ENCODE data around the gene CNTN4. TPM values are rescaled to one million over a fixed set of nuclear protein-coding genes. Genes with fewer than 3 reads are reported as not detected.

CNTN4 gene
- total RNA-seq, 3 donors from 2014 or later (not counting 1 experiment from before 2014, with no cell fraction given) = not detected

GRCh38 chr3:2793987-2794386 is 695.3 kb downstream of the CNTN4 start:
- intact Hi-C loops (cut with micrococcal nuclease) = no loop called here
- Histone ChIP-seq H3K9me3 (ENCODE audit: control insufficient read depth, insufficient read depth, low read length) (no peaks in the 10 kb centered on the region), H3K4me3 (ENCODE audit: low read length) (no peak overlapping the region), H3K4me1 (ENCODE audit: control insufficient read depth, insufficient read depth, low read length) (no peaks in the 10 kb centered on the region), H3K36me3 (ENCODE audit: control insufficient read depth, insufficient read depth, low read length) (no peaks in the 10 kb centered on the region), H3K27ac (ENCODE audit: low read length) (no peak overlapping the region), H3K27me3 (ENCODE audit: control insufficient read depth, insufficient read depth, low read length) (no peaks in the 10 kb centered on the region)
- ATAC-seq (no peak), DNase-seq (no peak)
- Mint-ChIP-seq H3K27ac (no peak overlapping the region), H3K4me1 (no peaks in the 10 kb centered on the region), H3K9me3 (peaks cover 0 to 4% of the 10 kb centered on the region in 2 donors), H3K36me3 (no peaks in the 10 kb centered on the region), H3K4me3 (no peak overlapping the region), H3K27me3 (ENCODE audit: low read depth in 2 of 2) (no peaks in the 10 kb centered on the region)
- 72% methylated on average over 1 of the region's 1 CpG for WGBS (ENCODE audit: insufficient coverage)
- TF ChIP-seq, protein P1, sequence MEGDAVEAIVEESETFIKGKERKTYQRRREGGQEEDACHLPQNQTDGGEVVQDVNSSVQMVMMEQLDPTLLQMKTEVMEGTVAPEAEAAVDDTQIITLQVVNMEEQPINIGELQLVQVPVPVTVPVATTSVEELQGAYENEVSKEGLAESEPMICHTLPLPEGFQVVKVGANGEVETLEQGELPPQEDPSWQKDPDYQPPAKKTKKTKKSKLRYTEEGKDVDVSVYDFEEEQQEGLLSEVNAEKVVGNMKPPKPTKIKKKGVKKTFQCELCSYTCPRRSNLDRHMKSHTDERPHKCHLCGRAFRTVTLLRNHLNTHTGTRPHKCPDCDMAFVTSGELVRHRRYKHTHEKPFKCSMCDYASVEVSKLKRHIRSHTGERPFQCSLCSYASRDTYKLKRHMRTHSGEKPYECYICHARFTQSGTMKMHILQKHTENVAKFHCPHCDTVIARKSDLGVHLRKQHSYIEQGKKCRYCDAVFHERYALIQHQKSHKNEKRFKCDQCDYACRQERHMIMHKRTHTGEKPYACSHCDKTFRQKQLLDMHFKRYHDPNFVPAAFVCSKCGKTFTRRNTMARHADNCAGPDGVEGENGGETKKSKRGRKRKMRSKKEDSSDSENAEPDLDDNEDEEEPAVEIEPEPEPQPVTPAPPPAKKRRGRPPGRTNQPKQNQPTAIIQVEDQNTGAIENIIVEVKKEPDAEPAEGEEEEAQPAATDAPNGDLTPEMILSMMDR (IDR thresholded peaks at IDR 0.05) = no peak

GRCh38 chr3:2802429-2802828 is 703.8 kb downstream of the CNTN4 start:
- intact Hi-C loops (cut with micrococcal nuclease) = no loop called here
- Mint-ChIP-seq H3K9me3 (peaks cover 0 to 4% of the 10 kb centered on the region in 2 donors), H3K27me3 (ENCODE audit: low read depth in 2 of 2) (peaks cover 0 to 4% of the 10 kb centered on the region in 2 donors), H3K4me3 (no peak overlapping the region), H3K27ac (no peak overlapping the region), H3K36me3 (no peaks in the 10 kb centered on the region), H3K4me1 (no peaks in the 10 kb centered on the region)
- Histone ChIP-seq H3K4me1 (ENCODE audit: control insufficient read depth, insufficient read depth, low read length) (no peaks in the 10 kb centered on the region), H3K27ac (ENCODE audit: low read length) (no peak overlapping the region), H3K27me3 (ENCODE audit: control insufficient read depth, insufficient read depth, low read length) (no peaks in the 10 kb centered on the region), H3K9me3 (ENCODE audit: control insufficient read depth, insufficient read depth, low read length) (no peaks in the 10 kb centered on the region), H3K4me3 (ENCODE audit: low read length) (no peak overlapping the region), H3K36me3 (ENCODE audit: control insufficient read depth, insufficient read depth, low read length) (no peaks in the 10 kb centered on the region)
- TF ChIP-seq, protein P1 (IDR thresholded peaks at IDR 0.05) = no peak
- DNase-seq (no peak), ATAC-seq (no peak)
- WGBS (ENCODE audit: insufficient coverage) = 73% methylated on average over 7 of the region's 7 CpGs

GRCh38 chr3:2807514-2807913 is 708.8 kb downstream of the CNTN4 start:
- DNase-seq (no peak), ATAC-seq (no peak)
- H3K27me3 Mint-ChIP-seq (ENCODE audit: low read depth in 2 of 2) = no peaks in the 10 kb centered on the region
- TF ChIP-seq, protein P1 (IDR thresholded peaks at IDR 0.05) = no peak
- no peak overlapping the region for H3K4me3 ChIP-seq (ENCODE audit: low read length)
- H3K9me3 Mint-ChIP-seq = no peaks in the 10 kb centered on the region
- no peaks in the 10 kb centered on the region for H3K4me1 ChIP-seq (ENCODE audit: control insufficient read depth, insufficient read depth, low read length)
- no peaks in the 10 kb centered on the region for H3K9me3 ChIP-seq (ENCODE audit: control insufficient read depth, insufficient read depth, low read length)
- no peak overlapping the region for H3K27ac ChIP-seq (ENCODE audit: low read length)
- no peaks in the 10 kb centered on the region for H3K27me3 ChIP-seq (ENCODE audit: control insufficient read depth, insufficient read depth, low read length)
- 67% methylated on average over 1 of the region's 1 CpG for WGBS (ENCODE audit: insufficient coverage)
- H3K4me1 Mint-ChIP-seq = no peaks in the 10 kb centered on the region
- H3K4me3 Mint-ChIP-seq = no peak overlapping the region
- H3K36me3 ChIP-seq (ENCODE audit: control insufficient read depth, insufficient read depth, low read length) = no peaks in the 10 kb centered on the region
- no peak overlapping the region for H3K27ac Mint-ChIP-seq
- no peaks in the 10 kb centered on the region for H3K36me3 Mint-ChIP-seq
- intact Hi-C loops (cut with micrococcal nuclease) = no loop called here

- H3K36me3 ChIP-seq (ENCODE audit: control insufficient read depth, insufficient read depth, low read length) = no peaks in the 10 kb centered on the region
- H3K27me3 ChIP-seq (ENCODE audit: control insufficient read depth, insufficient read depth, low read length) = no peaks in the 10 kb centered on the region
- no peaks in the 10 kb centered on the region for H3K4me1 ChIP-seq (ENCODE audit: control insufficient read depth, insufficient read depth, low read length)
- intact Hi-C loops (cut with micrococcal nuclease) = no loop called here
- ATAC-seq (no peak), DNase-seq (no peak)
- Mint-ChIP-seq H3K36me3 (no peaks in the 10 kb centered on the region), H3K9me3 (peaks cover 0 to under 1% of the 10 kb centered on the region in 2 donors), H3K27ac (no peak overlapping the region), H3K27me3 (ENCODE audit: low read depth in 2 of 2) (no peaks in the 10 kb centered on the region), H3K4me3 (no peak overlapping the region), H3K4me1 (no peaks in the 10 kb centered on the region)
- 79% methylated on average over 1 of the region's 1 CpG for WGBS (ENCODE audit: insufficient coverage)
- no peaks in the 10 kb centered on the region for H3K9me3 ChIP-seq (ENCODE audit: control insufficient read depth, insufficient read depth, low read length)
- H3K27ac ChIP-seq (ENCODE audit: low read length) = no peak overlapping the region
- no peak overlapping the region for H3K4me3 ChIP-seq (ENCODE audit: low read length)
- TF ChIP-seq, protein P1 (IDR thresholded peaks at IDR 0.05) = no peak
Observed at GRCh38 chr3:2810723-2811122, 712.1 kb downstream of the CNTN4 start.
